Measurements from ENCODE around the gene ACSL4. TPM values are rescaled to one million over a fixed set of nuclear protein-coding genes. Genes with fewer than 3 reads are reported as not detected.
A peak's percentile ranks its signal among the peaks of the same experiment; 100 is the strongest.

Gene ACSL4
- total and polyA plus RNA-seq, 10 donors: 10.8 to 109 (median 49.7) TPM

DNA sequence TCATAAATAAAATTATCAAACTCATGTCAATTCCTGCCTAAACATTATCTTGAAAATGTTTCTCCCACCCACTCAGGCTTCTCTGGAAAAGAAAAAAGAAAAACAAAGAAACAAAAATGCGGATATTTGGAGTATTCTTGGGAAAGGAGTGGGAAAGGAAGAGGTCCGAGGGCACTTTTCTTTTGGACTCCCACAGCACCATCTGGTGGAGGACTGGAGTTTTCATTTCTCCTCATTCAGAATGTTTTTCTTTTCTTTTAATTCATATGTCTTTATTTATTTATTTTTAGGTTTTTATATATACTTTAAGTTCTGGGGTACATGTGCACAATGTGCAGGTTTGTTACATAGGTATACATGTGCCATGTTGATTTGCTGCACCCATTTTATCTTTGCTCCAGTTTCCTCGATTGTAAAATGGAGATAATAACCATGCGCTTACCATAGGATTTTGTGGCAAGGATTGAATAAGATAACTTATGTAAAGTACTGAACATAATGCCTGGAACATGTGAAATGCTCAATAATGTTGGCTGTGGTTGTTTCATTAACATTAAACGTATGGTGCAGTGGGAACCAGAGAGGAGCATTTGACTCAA is 100.1 kb downstream of the ACSL4 start:
- intact Hi-C loops (cut with DNase I; ENCODE audit: low total_unique reads): loop anchor here (5.0 kb wide), 1 partner anchor 146 kb away; no protein-coding TSS in a partner anchor
- no peak for DNase-seq
- no peaks in the 10 kb centered on the region for H3K27me3 ChIP-seq (replicated peaks in 1 of 7)

DNA sequence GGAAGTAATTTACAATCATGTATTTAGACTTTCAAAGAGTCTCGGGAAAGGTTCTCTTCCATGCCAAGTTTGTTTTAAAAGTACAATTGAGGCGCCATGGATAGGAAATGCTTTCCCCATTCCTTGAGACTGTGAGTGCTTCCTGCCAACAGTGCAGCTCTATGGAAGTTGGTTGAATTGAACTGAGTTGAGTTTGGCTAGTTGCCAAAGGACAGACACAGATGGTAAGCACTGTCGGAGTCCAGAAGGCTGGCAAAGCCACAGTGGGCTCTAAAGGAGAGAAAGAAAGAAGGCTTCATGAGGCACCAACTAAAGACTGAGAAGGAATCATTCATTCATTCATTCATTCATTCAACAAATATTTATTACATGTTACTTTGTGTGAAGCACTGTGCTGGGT is 103.7 kb downstream of the ACSL4 start:
- no peak overlapping the region for H3K4me3 ChIP-seq
- DNase-seq: no peak
- intact Hi-C loops (cut with DNase I; ENCODE audit: low total_unique reads): no loop called here
- TF ChIP-seq, protein P1, sequence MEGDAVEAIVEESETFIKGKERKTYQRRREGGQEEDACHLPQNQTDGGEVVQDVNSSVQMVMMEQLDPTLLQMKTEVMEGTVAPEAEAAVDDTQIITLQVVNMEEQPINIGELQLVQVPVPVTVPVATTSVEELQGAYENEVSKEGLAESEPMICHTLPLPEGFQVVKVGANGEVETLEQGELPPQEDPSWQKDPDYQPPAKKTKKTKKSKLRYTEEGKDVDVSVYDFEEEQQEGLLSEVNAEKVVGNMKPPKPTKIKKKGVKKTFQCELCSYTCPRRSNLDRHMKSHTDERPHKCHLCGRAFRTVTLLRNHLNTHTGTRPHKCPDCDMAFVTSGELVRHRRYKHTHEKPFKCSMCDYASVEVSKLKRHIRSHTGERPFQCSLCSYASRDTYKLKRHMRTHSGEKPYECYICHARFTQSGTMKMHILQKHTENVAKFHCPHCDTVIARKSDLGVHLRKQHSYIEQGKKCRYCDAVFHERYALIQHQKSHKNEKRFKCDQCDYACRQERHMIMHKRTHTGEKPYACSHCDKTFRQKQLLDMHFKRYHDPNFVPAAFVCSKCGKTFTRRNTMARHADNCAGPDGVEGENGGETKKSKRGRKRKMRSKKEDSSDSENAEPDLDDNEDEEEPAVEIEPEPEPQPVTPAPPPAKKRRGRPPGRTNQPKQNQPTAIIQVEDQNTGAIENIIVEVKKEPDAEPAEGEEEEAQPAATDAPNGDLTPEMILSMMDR (IDR thresholded peaks at IDR 0.05 in 8 of 11, conservative IDR thresholded peaks at IDR 0.05 in 3 of 11): no peak
- no peak for TF ChIP-seq POLR2AphosphoS5 (IDR thresholded peaks at IDR 0.05)
- no peak for TF ChIP-seq POLR2A (IDR thresholded peaks at IDR 0.05)
- H3K4me1 ChIP-seq: no peaks in the 10 kb centered on the region
- H3K36me3 ChIP-seq: no peaks in the 10 kb centered on the region
- no peak overlapping the region for H3K27ac ChIP-seq
- no peaks in the 10 kb centered on the region for H3K9me3 ChIP-seq
- H3K27me3 ChIP-seq (replicated peaks in 1 of 7): no peaks in the 10 kb centered on the region
- WGBS, 5 donors: 48 to 70% (median 56%) methylated on average over 3 of the region's 3 CpGs

More for the DNA sequence above, 100.1 kb downstream of the ACSL4 start:
- no peak overlapping the region for H3K27ac ChIP-seq
- WGBS, 5 donors: 48 to 62% (median 55%) methylated on average over 5 of the region's 5 CpGs
- TF ChIP-seq POLR2A (IDR thresholded peaks at IDR 0.05) (no peak), POLR2AphosphoS5 (IDR thresholded peaks at IDR 0.05) (no peak)
- TF ChIP-seq, protein P1 (IDR thresholded peaks at IDR 0.05 in 8 of 11, conservative IDR thresholded peaks at IDR 0.05 in 3 of 11): peak in 8 of 11 experiments; percentile 25 to 44 (median 34)
- H3K4me3 ChIP-seq: no peak overlapping the region
- H3K36me3 ChIP-seq: no peaks in the 10 kb centered on the region
- no peaks in the 10 kb centered on the region for H3K4me1 ChIP-seq
- no peaks in the 10 kb centered on the region for H3K9me3 ChIP-seq

DNA sequence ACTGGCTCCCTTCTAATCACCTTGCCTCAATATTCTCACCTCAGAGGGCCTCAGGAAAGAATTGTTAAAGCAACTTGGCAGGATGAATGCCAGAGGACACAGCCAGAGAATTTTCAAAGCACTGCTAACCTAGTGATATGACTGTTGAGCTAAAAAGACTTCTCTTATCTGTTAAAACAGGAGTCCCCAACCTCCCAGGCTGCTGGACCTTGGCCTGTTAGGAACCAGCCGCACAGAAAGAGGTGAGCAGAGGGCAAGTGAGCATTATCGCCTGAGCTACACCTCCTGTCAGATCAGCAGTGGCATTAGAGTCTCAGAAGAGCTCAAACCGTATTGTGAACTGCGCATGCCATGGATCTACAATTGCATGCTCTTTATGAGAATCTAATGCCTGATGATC is 106.4 kb downstream of the ACSL4 start:
- intact Hi-C loops (cut with DNase I; ENCODE audit: low total_unique reads): no loop called here
- Histone ChIP-seq H3K9me3 (no peaks in the 10 kb centered on the region), H3K27ac (no peak overlapping the region), H3K27me3 (replicated peaks in 1 of 7) (no peaks in the 10 kb centered on the region), H3K4me3 (no peak overlapping the region), H3K4me1 (no peaks in the 10 kb centered on the region), H3K36me3 (no peaks in the 10 kb centered on the region)
- WGBS, 5 donors: 90 to 100% (median 94%) methylated on average over 4 of the region's 4 CpGs
- no peak for TF ChIP-seq POLR2A (IDR thresholded peaks at IDR 0.05)
- no peak for TF ChIP-seq POLR2AphosphoS5 (IDR thresholded peaks at IDR 0.05)
- TF ChIP-seq, protein P1 (IDR thresholded peaks at IDR 0.05 in 8 of 11, conservative IDR thresholded peaks at IDR 0.05 in 3 of 11): no peak
- DNase-seq: no peak

DNA sequence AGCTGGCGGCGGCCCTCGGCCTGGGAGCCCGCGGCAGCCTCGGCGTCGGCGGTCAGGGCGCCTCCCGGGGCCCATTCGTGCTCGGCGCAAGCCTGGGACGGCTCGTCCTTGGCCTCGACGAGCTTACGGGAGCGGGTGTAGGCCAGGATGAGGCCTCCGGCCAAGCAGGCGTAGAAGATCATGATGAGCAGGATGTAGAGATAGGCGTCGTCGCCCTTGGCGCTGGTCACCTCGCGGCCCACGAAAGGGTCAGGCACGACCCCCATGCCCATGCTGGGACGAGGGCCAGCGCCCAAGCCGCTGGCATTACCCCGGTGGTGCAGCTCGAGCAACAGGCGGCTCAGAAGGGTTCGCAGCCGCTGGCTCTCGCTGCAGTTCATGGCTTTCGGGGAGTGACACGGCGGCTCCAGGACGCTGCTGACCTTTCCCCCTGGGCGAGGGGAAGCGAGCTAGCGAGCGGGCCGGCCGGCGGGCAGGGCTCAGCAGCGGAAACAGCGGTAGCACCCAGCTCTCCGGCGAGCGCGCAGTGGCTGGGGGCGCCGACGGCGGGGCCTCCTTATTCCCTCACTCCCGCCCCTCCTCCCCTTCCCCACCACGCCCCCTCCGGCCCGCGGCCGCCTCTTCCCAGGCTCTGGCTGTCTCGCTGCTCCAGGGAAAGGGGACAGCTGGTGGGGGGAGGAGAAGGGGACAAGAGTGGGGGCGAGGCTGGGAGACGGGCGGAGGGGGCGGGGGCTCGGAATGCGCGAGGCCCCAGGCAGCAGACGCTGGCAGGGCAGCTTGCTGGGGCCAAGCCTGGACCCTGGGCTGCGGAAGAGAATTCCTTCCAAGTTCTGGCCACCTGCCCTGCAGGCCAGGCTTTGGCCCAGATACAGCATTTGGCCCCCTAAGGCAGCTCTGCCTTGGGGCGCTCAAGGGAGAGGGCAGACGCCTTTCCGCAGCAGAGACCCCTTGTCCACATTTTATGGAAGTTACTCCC is 108.1 kb downstream of the ACSL4 start, which contains the start of gene KCNE5:
KCNE5 (minus strand) TSS at position 532 of the 976 bp plus-strand sequence; CDS start at position 380, 152 bp downstream.
- Histone ChIP-seq H3K9me3 (no peaks in the 10 kb centered on the region), H3K4me3 (peak within 1 kb of the TSS in 2 of 8 donors; percentile 29 to 41)

More for the DNA sequence above, 108.1 kb downstream of the ACSL4 start, which contains the start of gene KCNE5:
- no peak for DNase-seq
- TF ChIP-seq, protein P1 (IDR thresholded peaks at IDR 0.05 in 8 of 11, conservative IDR thresholded peaks at IDR 0.05 in 3 of 11): no peak
- peak in 1 of 3 donors; percentile 54 for TF ChIP-seq POLR2AphosphoS5 (IDR thresholded peaks at IDR 0.05)
- Histone ChIP-seq H3K4me1 (no peaks in the 10 kb centered on the region), H3K27ac (no peak within 1 kb of the TSS), H3K27me3 (replicated peaks in 1 of 7) (no peaks in the 10 kb centered on the region), H3K36me3 (no peaks in the 10 kb centered on the region)
- intact Hi-C loops (cut with DNase I; ENCODE audit: low total_unique reads): no loop called here
- WGBS, 5 donors: 36 to 67% (median 57%) methylated on average over 7 to 78 of the region's 79 CpGs
